Neural cell (in vitro differentiated cells): ENCODE data around the gene C1orf35. TPM values are rescaled to one million over a fixed set of nuclear protein-coding genes. Genes with fewer than 3 reads are reported as not detected.

Source experiments
- H2AFZ ChIP-seq: fragments of 200-600, 300-800 bp; sonication (generic), shearing (Covaris generic); 2 replicates; pipeline ENCODE4 v1.6.0; 2014; ENCODE audit warnings: low read depth, mild to moderate bottlenecking, antibody characterized with exemption, low read length, moderate library complexity
- H3F3A ChIP-seq: fragments of 200-600 bp; shearing (Covaris generic); 2 replicates; pipeline ENCODE4 v1.6.1; 2016; ENCODE audit warnings: mild to moderate bottlenecking, moderate library complexity, mixed read lengths, antibody characterized with exemption, low read length; ENCODE audit not compliant: insufficient read depth, poor library complexity, severe bottlenecking
- H3K27ac ChIP-seq: fragments of 200-600, 300-800 bp; sonication (generic), shearing (Covaris generic); 2 replicates; pipeline ENCODE4 v1.5.1; 2014; ENCODE audit warnings: mild to moderate bottlenecking, low read length, moderate library complexity
- H3K27me3 ChIP-seq: fragments of 300-800, 200-600 bp; sonication (generic), shearing (Covaris generic); 2 replicates; pipeline ENCODE4 v1.6.0; 2014; ENCODE audit warnings: mild to moderate bottlenecking, low read depth, low read length, moderate library complexity; ENCODE audit not compliant: insufficient read depth
- H3K36me3 ChIP-seq: fragments of 300-800, 200-600 bp; sonication (generic), shearing (Covaris generic); 2 replicates; pipeline ENCODE4 v1.5.1; 2014; ENCODE audit warnings: mild to moderate bottlenecking, antibody characterized with exemption, low read length, moderate library complexity; ENCODE audit not compliant: insufficient read depth
- H3K4me2 ChIP-seq: fragments of 300-800, 200-600 bp; sonication (generic), shearing (Covaris generic); 2 replicates; pipeline ENCODE4 v1.6.0; 2014; ENCODE audit warnings: mild to moderate bottlenecking, low read length
- H3K4me3 ChIP-seq: fragments of 300-800, 200-600 bp; sonication (generic), shearing (Covaris generic); 2 replicates; pipeline ENCODE4 v1.5.1; 2014; ENCODE audit warnings: mild to moderate bottlenecking, low read length, moderate library complexity
- H3K79me2 ChIP-seq: fragments of 200-600 bp; shearing (Covaris generic); replicated peaks from 2 replicates; pipeline ENCODE4 v1.6.0; 2014; ENCODE audit warnings: mild to moderate bottlenecking, low read length, moderate library complexity; ENCODE audit not compliant: insufficient read depth
- H3K9ac ChIP-seq: fragments of 300-800, 200-600 bp; sonication (generic), shearing (Covaris generic); 2 replicates; pipeline ENCODE4 v1.6.1; 2016; ENCODE audit warnings: mild to moderate bottlenecking, low read length, mixed read lengths
- H3K9me2 ChIP-seq: fragments of 200-600 bp; shearing (Covaris generic); 2 replicates; pipeline ENCODE4 v1.6.1; 2016; ENCODE audit warnings: mild to moderate bottlenecking, low read length, mixed read lengths; ENCODE audit not compliant: insufficient read depth
- H3K9me3 ChIP-seq: fragments of 200-600, 300-800 bp; sonication (generic), shearing (Covaris generic); 2 replicates; pipeline ENCODE4 v1.6.1; 2016; ENCODE audit warnings: mild to moderate bottlenecking, mixed run types, low read length, moderate library complexity, mixed read lengths
- H4K20me1 ChIP-seq: fragments of 200-600 bp; shearing (Covaris generic); 2 replicates; pipeline ENCODE4 v1.6.1; 2016; ENCODE audit warnings: mild to moderate bottlenecking, mixed run types; ENCODE audit not compliant: insufficient read depth
- EP300 ChIP-seq: fragments of 450-650 bp; conservative IDR thresholded peaks from 2 replicates; pipeline ENCODE4 v1.6.1; 2014; ENCODE audit warnings: antibody characterized with exemption, mild to moderate bottlenecking, moderate library complexity; ENCODE audit not compliant: poor library complexity, severe bottlenecking
- EZH2 ChIP-seq: fragments of 200-600, 300-800 bp; shearing (Covaris generic), sonication (generic); IDR thresholded peaks from 2 replicates; pipeline ENCODE4 v1.6.1; 2014; ENCODE audit warnings: antibody characterized with exemption, low read length, borderline replicate concordance, mild to moderate bottlenecking; ENCODE audit not compliant: insufficient read depth, poor library complexity, severe bottlenecking
- MXI1 ChIP-seq: fragments of 450-650 bp; conservative IDR thresholded peaks from 2 replicates; pipeline ENCODE4 v1.6.1; 2014; ENCODE audit warnings: antibody characterized with exemption, mild to moderate bottlenecking; ENCODE audit not compliant: poor library complexity, severe bottlenecking
- POLR2AphosphoS5 ChIP-seq: IDR thresholded peaks from 2 replicates; pipeline ENCODE4 v1.6.1; 2012
- RAD21 ChIP-seq: fragments of 450-650 bp; conservative IDR thresholded peaks from 2 replicates; pipeline ENCODE4 v1.6.1; 2014; ENCODE audit warnings: antibody characterized with exemption, mild to moderate bottlenecking, moderate library complexity
- SMC3 ChIP-seq: fragments of 450-650 bp; conservative IDR thresholded peaks from 2 replicates; pipeline ENCODE4 v1.6.1; 2014; ENCODE audit warnings: antibody characterized with exemption, mild to moderate bottlenecking, moderate library complexity; ENCODE audit not compliant: poor library complexity
- TAF1 ChIP-seq: IDR thresholded peaks from 2 replicates; pipeline ENCODE4 v1.6.1; 2012; ENCODE audit warnings: low read depth
- polyA plus RNA-seq: library from polyadenylated mRNA; depleted of rRNA; stranded (reverse); fragments of >200 nt; gene quantifications from 2 replicates; pipeline ENCODE4 v1.2.3, GENCODE V29; 2014
- TF ChIP-seq, protein P1 (sequence below): IDR thresholded peaks from 2 replicates; pipeline ENCODE4 v1.6.1; 2012; ENCODE audit warnings: borderline replicate concordance
- TF ChIP-seq, protein P2 (sequence below): fragments of 450-650 bp; IDR thresholded peaks from 2 replicates; pipeline ENCODE4 v1.5.1; 2014; ENCODE audit warnings: antibody characterized with exemption, mild to moderate bottlenecking, moderate library complexity; ENCODE audit not compliant: poor library complexity, severe bottlenecking

The C1orf35 gene
- polyA plus RNA-seq, 1 donor from 2014 or later, result 32.8 TPM

DNA sequence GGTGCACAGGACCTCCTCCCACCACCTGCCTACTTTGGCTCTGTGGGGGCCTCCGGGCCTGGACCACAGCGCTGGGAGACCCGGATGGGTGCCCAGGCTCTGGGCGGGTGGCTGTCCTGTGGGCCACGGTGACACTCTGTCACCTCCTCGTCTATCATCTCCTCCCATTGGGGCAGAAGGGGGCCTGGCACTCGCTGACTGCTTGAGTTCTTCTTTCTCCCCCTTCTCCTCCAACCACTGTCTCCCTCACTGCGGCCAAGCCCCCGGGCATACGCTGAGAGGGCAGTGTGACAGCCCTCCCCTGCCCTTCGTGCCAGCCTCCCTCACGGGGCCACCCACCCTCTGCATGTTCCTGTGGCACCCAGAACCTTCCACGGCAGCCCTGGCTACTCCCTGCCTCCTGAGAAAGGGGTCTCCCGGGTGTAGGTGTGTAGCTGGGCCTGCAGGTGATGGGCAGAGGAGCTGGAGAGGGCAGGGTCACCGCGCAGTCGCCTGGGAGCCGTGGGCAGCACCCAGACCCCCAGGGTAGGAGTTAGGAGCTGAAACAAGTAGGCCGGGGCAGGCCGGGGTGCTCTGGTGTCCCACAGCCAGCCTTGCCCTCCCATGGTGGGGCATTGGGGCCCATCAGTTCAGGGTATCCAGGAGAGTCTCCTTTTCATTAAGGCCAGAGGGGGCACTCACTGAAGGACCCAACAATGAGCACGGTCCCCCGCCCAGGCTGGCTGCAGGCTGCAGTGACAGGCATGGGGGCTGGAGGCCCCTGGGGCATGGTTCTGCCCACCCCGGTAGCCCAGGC, 29.9 kb downstream of the C1orf35 start:
- TF ChIP-seq EP300 (no peak), POLR2AphosphoS5 (no peak), MXI1 (no peak), TAF1 (no peak), EZH2 (no peak), SMC3 (no peak), RAD21 (no peak)
- TF ChIP-seq, protein P1, sequence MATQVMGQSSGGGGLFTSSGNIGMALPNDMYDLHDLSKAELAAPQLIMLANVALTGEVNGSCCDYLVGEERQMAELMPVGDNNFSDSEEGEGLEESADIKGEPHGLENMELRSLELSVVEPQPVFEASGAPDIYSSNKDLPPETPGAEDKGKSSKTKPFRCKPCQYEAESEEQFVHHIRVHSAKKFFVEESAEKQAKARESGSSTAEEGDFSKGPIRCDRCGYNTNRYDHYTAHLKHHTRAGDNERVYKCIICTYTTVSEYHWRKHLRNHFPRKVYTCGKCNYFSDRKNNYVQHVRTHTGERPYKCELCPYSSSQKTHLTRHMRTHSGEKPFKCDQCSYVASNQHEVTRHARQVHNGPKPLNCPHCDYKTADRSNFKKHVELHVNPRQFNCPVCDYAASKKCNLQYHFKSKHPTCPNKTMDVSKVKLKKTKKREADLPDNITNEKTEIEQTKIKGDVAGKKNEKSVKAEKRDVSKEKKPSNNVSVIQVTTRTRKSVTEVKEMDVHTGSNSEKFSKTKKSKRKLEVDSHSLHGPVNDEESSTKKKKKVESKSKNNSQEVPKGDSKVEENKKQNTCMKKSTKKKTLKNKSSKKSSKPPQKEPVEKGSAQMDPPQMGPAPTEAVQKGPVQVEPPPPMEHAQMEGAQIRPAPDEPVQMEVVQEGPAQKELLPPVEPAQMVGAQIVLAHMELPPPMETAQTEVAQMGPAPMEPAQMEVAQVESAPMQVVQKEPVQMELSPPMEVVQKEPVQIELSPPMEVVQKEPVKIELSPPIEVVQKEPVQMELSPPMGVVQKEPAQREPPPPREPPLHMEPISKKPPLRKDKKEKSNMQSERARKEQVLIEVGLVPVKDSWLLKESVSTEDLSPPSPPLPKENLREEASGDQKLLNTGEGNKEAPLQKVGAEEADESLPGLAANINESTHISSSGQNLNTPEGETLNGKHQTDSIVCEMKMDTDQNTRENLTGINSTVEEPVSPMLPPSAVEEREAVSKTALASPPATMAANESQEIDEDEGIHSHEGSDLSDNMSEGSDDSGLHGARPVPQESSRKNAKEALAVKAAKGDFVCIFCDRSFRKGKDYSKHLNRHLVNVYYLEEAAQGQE, result no peak
- TF ChIP-seq, protein P2, sequence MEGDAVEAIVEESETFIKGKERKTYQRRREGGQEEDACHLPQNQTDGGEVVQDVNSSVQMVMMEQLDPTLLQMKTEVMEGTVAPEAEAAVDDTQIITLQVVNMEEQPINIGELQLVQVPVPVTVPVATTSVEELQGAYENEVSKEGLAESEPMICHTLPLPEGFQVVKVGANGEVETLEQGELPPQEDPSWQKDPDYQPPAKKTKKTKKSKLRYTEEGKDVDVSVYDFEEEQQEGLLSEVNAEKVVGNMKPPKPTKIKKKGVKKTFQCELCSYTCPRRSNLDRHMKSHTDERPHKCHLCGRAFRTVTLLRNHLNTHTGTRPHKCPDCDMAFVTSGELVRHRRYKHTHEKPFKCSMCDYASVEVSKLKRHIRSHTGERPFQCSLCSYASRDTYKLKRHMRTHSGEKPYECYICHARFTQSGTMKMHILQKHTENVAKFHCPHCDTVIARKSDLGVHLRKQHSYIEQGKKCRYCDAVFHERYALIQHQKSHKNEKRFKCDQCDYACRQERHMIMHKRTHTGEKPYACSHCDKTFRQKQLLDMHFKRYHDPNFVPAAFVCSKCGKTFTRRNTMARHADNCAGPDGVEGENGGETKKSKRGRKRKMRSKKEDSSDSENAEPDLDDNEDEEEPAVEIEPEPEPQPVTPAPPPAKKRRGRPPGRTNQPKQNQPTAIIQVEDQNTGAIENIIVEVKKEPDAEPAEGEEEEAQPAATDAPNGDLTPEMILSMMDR, result no peak
- Histone ChIP-seq H3K79me2 (no peaks in the 10 kb centered on the region), H3K27me3 (peaks cover 34% of the 10 kb centered on the region), H3K4me2 (no peak overlapping the region), H2AFZ (no peak overlapping the region), H3K36me3 (no peaks in the 10 kb centered on the region), H3K27ac (no peak overlapping the region), H3F3A (no peaks in the 10 kb centered on the region), H3K4me3 (no peak overlapping the region), H3K9me2 (no peaks in the 10 kb centered on the region), H4K20me1 (no peaks in the 10 kb centered on the region), H3K9me3 (no peaks in the 10 kb centered on the region), H3K9ac (no peak overlapping the region)

DNA sequence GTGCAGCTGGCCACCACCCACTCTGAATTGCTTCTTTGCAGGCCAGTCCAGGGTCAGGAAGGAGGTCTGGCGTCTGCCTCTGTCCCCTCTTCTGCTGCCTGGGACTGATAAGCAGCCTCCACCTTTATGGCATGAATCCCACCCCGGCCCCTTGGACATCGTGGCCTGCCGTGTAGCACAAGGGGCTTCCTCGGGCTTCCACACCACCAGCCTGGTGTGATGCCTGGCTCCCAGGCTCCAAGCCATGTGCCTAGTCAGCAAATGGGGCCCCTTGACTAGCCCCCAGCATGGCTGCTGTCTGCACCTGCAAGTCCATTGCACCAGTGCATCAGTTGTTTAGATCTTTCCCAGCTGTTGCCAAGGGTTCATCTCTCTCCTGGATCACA, 30.5 kb downstream of the C1orf35 start:
- Histone ChIP-seq H3F3A (no peaks in the 10 kb centered on the region), H2AFZ (no peak overlapping the region), H3K9me3 (no peaks in the 10 kb centered on the region), H4K20me1 (no peaks in the 10 kb centered on the region), H3K36me3 (no peaks in the 10 kb centered on the region), H3K9ac (no peak overlapping the region), H3K4me2 (no peak overlapping the region), H3K27ac (no peak overlapping the region), H3K79me2 (no peaks in the 10 kb centered on the region), H3K4me3 (no peak overlapping the region), H3K9me2 (no peaks in the 10 kb centered on the region), H3K27me3 (peaks cover 37% of the 10 kb centered on the region)
- no peak for TF ChIP-seq POLR2AphosphoS5
- TF ChIP-seq, protein P1, result no peak
- TF ChIP-seq SMC3, result no peak
- TF ChIP-seq TAF1, result no peak
- TF ChIP-seq RAD21, result no peak
- TF ChIP-seq, protein P2, result no peak
- no peak for TF ChIP-seq MXI1
- TF ChIP-seq EP300, result no peak
- TF ChIP-seq EZH2, result no peak
